ENCODE results near the gene KIRREL3.

GRCh38 chr11:126676536-126676935 lies 324.0 kb downstream of the KIRREL3 start:
- TF ChIP-seq, protein P1, sequence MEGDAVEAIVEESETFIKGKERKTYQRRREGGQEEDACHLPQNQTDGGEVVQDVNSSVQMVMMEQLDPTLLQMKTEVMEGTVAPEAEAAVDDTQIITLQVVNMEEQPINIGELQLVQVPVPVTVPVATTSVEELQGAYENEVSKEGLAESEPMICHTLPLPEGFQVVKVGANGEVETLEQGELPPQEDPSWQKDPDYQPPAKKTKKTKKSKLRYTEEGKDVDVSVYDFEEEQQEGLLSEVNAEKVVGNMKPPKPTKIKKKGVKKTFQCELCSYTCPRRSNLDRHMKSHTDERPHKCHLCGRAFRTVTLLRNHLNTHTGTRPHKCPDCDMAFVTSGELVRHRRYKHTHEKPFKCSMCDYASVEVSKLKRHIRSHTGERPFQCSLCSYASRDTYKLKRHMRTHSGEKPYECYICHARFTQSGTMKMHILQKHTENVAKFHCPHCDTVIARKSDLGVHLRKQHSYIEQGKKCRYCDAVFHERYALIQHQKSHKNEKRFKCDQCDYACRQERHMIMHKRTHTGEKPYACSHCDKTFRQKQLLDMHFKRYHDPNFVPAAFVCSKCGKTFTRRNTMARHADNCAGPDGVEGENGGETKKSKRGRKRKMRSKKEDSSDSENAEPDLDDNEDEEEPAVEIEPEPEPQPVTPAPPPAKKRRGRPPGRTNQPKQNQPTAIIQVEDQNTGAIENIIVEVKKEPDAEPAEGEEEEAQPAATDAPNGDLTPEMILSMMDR (IDR thresholded peaks at IDR 0.05), result no peak
- TF ChIP-seq POLR2A (IDR thresholded peaks at IDR 0.05), result no peak

Data from esophagus squamous epithelium (tissue), 4 donors.